Neuronal stem cell (in vitro differentiated cells): ENCODE measurements around the gene NDUFB8. TPM values are rescaled to one million over a fixed set of nuclear protein-coding genes. Genes with fewer than 3 reads are reported as not detected.
"Not testable (repeated sequence)": the region's sequence is repeated elsewhere in the genome, so short reads cannot be mapped to it uniquely, and the experiment has no call there.

Source experiments
- DNase-seq: peaks from one replicate; pipeline ENCODE4 v3.0.0-alpha.2; 2013; ENCODE audit warnings: low spot score
- H2AFZ ChIP-seq: one replicate; pipeline ENCODE4 v1.6.1; 2013; ENCODE audit warnings: mild to moderate bottlenecking, low read length, inconsistent platforms
- H2AK5ac ChIP-seq: 2 replicates; pipeline ENCODE4 v1.6.1; 2013; ENCODE audit warnings: low read depth, mild to moderate bottlenecking, inconsistent platforms, low read length, moderate library complexity, mixed read lengths
- H2BK120ac ChIP-seq: 2 replicates; pipeline ENCODE4 v1.6.1; 2013; ENCODE audit warnings: low read depth, mild to moderate bottlenecking, inconsistent platforms, low read length, moderate library complexity, mixed read lengths
- H2BK12ac ChIP-seq: one replicate; pipeline ENCODE4 v1.6.1; 2013; ENCODE audit warnings: low read length, inconsistent platforms
- H2BK15ac ChIP-seq: 2 replicates; pipeline ENCODE4 v1.6.1; 2013; ENCODE audit warnings: mild to moderate bottlenecking, low read length, inconsistent platforms, mixed read lengths
- H2BK5ac ChIP-seq: one replicate; pipeline ENCODE4 v1.6.1; 2013; ENCODE audit warnings: inconsistent platforms, mild to moderate bottlenecking, low read length, moderate library complexity
- H3K14ac ChIP-seq: one replicate; pipeline ENCODE4 v1.6.1; 2013; ENCODE audit warnings: low read length, inconsistent platforms
- H3K18ac ChIP-seq: 2 replicates; pipeline ENCODE4 v1.6.1; 2013; ENCODE audit warnings: low read length, inconsistent platforms
- H3K23ac ChIP-seq: 2 replicates; pipeline ENCODE4 v1.6.1; 2013; ENCODE audit warnings: low read depth, mild to moderate bottlenecking, mixed read lengths, low read length, inconsistent platforms; ENCODE audit not compliant: poor library complexity
- H3K27ac ChIP-seq: replicated peaks from 3 replicates; pipeline ENCODE4 v1.5.1; 2013; ENCODE audit warnings: low read length, inconsistent platforms
- H3K27me3 ChIP-seq, 3 experiments: 2 replicates each; pipeline ENCODE4 v1.6.1; 2013; ENCODE audit warnings: low read length in 3 of 3, mild to moderate bottlenecking in 2 of 3, inconsistent platforms in 1 of 3, low read depth in 1 of 3, mixed read lengths in 1 of 3, moderate library complexity in 1 of 3; ENCODE audit not compliant: control insufficient read depth in 3 of 3, insufficient read depth in 3 of 3
- H3K36me3 ChIP-seq, 2 donors: replicated peaks in 1 of 2; 2 replicates each; pipeline ENCODE4 v1.6.1; 2013; ENCODE audit warnings: low read length in 2 of 2; ENCODE audit not compliant: control insufficient read depth in 2 of 2, insufficient read depth in 2 of 2
- H3K4ac ChIP-seq: 2 replicates; pipeline ENCODE4 v1.6.1; 2013; ENCODE audit warnings: inconsistent platforms, mild to moderate bottlenecking, low read length, moderate library complexity
- H3K4me1 ChIP-seq, 2 donors: 1 replicate in 1 of 2; 2 replicates in 1 of 2; pipeline ENCODE4 v1.6.1; 2013; ENCODE audit warnings: low read length in 2 of 2, low read depth in 1 of 2; ENCODE audit not compliant: control insufficient read depth in 2 of 2, insufficient read depth in 1 of 2
- H3K4me2 ChIP-seq: one replicate; pipeline ENCODE4 v1.6.1; 2013; ENCODE audit warnings: mild to moderate bottlenecking, low read length, inconsistent platforms; ENCODE audit not compliant: insufficient read depth, poor library complexity, severe bottlenecking
- H3K4me3 ChIP-seq, 2 donors: 2 replicates each; pipeline ENCODE4 v1.5.1; 2013; ENCODE audit warnings: low read length in 2 of 2, mild to moderate bottlenecking in 2 of 2, inconsistent platforms in 1 of 2, moderate library complexity in 1 of 2
- H3K79me1 ChIP-seq: one replicate; pipeline ENCODE4 v1.6.1; 2013; ENCODE audit warnings: low read depth, mild to moderate bottlenecking, inconsistent platforms, low read length, moderate library complexity
- H3K9ac ChIP-seq: one replicate; pipeline ENCODE4 v1.6.1; 2013; ENCODE audit warnings: mild to moderate bottlenecking, low read depth, low read length, inconsistent platforms; ENCODE audit not compliant: poor library complexity
- H3K9me3 ChIP-seq, 2 donors: replicated peaks in 1 of 2; 2 replicates each; pipeline versions ENCODE3 to v1.6.1; 2013; ENCODE audit warnings: low read length in 2 of 2, mild to moderate bottlenecking in 2 of 2, inconsistent platforms in 1 of 2, low read depth in 1 of 2, mixed read lengths in 1 of 2, moderate library complexity in 1 of 2; ENCODE audit not compliant: control insufficient read depth in 2 of 2, insufficient read depth in 1 of 2
- H4K8ac ChIP-seq: one replicate; pipeline ENCODE4 v1.6.1; 2013; ENCODE audit warnings: low read depth, mild to moderate bottlenecking, inconsistent platforms, low read length, moderate library complexity
- H4K91ac ChIP-seq: one replicate; pipeline ENCODE4 v1.6.1; 2013; ENCODE audit warnings: low read length, low read depth, mild to moderate bottlenecking, inconsistent platforms; ENCODE audit not compliant: poor library complexity
- WGBS, 2 donors: extraction: QIAGEN DNeasy Blood & Tissue Kit; methylation state at CpG; one replicate each; pipeline ENCODE4 v1.1.7; 2013; ENCODE audit warnings: missing lambda C conversion rate in 2 of 2, mixed read lengths in 1 of 2; ENCODE audit not compliant: insufficient read length in 2 of 2, insufficient replicate concordance in 1 of 2; ENCODE audit errors: extremely low coverage in 2 of 2; 5-methylcytosine and 5-hydroxymethylcytosine counted together
- polyA plus RNA-seq, 2 experiments: library from polyadenylated mRNA; stranded (reverse); fragments of 200-250 nt; gene quantifications; one replicate each; pipeline ENCODE4 v1.2.3, GENCODE V29; 2013

The NDUFB8 gene
- polyA plus RNA-seq (2013, experiment 1 of 2), result 244 TPM
- polyA plus RNA-seq (2013, experiment 2 of 2), result 239 TPM

DNA sequence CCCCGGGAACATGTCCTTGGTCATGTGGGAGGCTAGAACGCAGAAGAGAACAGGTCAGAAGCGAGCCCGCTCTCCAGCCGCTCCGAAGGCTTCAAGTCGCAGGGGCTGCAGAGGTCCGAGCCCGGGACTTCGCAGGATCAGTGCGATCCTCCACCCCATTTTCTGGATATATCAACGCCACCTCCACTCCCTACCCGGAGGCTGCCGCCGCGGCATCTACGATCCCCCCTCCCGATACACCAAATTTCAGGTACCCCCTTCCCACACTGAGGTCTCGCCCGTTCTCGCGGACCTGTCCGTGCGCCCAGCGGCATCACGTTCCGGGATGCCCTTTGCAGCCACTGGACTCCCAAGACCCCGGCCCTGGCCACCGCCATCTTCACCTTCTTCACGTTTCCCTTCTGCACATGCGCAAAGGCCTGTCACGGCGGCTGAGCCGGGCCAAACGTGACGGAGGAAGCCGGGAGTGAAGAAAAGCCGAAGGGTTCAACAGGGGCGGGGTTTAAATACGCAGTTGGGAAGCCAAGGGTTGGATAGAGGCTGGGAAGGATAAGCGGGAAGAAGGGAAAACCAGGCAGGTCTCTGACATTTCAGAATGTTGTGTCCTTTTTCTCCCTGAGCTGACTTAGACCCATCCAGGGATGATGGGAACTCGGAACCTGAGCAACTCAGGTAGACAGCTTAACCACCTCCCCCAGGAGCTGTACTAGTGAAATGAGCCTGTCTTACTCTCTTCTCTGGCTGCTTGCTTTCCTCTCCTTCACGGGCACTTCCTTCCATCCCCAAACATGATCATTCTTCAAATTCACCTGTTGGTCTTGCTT is at the start of gene NDUFB8:
NDUFB8 (minus strand) TSS at position 397 of the 824 bp plus-strand sequence; CDS start at position 377, 20 bp downstream.
- Histone ChIP-seq H3K4me1 (peaks cover 4 to 14% of the 10 kb centered on the region in 2 donors), H3K23ac (peak within 1 kb of the TSS; percentile 37), H2BK15ac (peak within 1 kb of the TSS; percentile 13), H2AFZ (peak within 1 kb of the TSS; percentile 87), H3K9ac (peak within 1 kb of the TSS; percentile 98), H3K18ac (peak within 1 kb of the TSS; percentile 97), H3K27ac (no peak within 1 kb of the TSS), H2BK120ac (no peak within 1 kb of the TSS), H4K91ac (no peak within 1 kb of the TSS), H3K9me3 (no peaks in the 10 kb centered on the region), H3K27me3 (no peaks in the 10 kb centered on the region), H3K4ac (no peak within 1 kb of the TSS), H3K4me2 (peak within 1 kb of the TSS; percentile 69), H3K79me1 (peaks cover 4% of the 10 kb centered on the region), H2AK5ac (peak within 1 kb of the TSS; percentile 12), H4K8ac (peak within 1 kb of the TSS; percentile 55), H3K36me3 (peaks cover 10 to 39% of the 10 kb centered on the region in 2 donors), H3K4me3 (peak within 1 kb of the TSS; percentile 89 to 92), H2BK12ac (no peak within 1 kb of the TSS), H2BK5ac (no peak within 1 kb of the TSS), H3K14ac (no peak within 1 kb of the TSS)
- WGBS, 2 donors, result no CpG with 5 or more reads among the region's 43 CpGs
- DNase-seq, result peak; percentile 77

DNA sequence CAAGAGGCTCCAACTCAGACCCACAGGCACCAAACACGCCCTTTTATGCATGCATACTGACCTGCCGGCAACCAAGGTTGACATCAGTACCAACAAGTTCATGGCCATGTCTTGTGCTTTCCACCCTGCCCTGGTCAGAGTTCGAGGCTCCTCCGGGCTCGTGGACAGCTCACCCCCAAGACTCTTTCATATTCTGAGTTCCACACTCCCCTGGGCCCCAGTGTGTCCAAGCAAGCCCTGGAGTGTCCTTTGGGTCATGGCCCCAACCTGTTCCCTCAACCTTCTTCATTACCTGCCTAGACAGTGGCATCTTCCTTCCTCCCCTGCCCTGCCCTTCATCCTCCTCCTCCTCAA is 46.6 kb upstream of the NDUFB8 start:
- no peak overlapping the region for H3K14ac ChIP-seq
- H2AK5ac ChIP-seq, result no peak overlapping the region
- H3K4me2 ChIP-seq, result no peak overlapping the region
- no peak overlapping the region for H4K8ac ChIP-seq
- no peak overlapping the region for H3K18ac ChIP-seq
- no peak overlapping the region for H3K4me3 ChIP-seq
- no peak overlapping the region for H3K4ac ChIP-seq
- no peak overlapping the region for H2BK15ac ChIP-seq
- no peak overlapping the region for H2BK120ac ChIP-seq
- DNase-seq, result no peak
- H3K4me1 ChIP-seq, result no peaks in the 10 kb centered on the region
- no peak overlapping the region for H3K9ac ChIP-seq
- H3K27ac ChIP-seq, result no peak overlapping the region
- H3K27me3 ChIP-seq, result peaks cover 0 to 48% (median 3%) of the 10 kb centered on the region in 3 experiments
- no peak overlapping the region for H4K91ac ChIP-seq
- no peaks in the 10 kb centered on the region for H3K79me1 ChIP-seq
- no peaks in the 10 kb centered on the region for H3K36me3 ChIP-seq
- no peaks in the 10 kb centered on the region for H3K9me3 ChIP-seq
- H2AFZ ChIP-seq, result no peak overlapping the region
- no CpG with 5 or more reads among the region's 5 CpGs for WGBS, 2 donors
- H3K23ac ChIP-seq, result no peak overlapping the region
- no peak overlapping the region for H2BK5ac ChIP-seq
- no peak overlapping the region for H2BK12ac ChIP-seq

GRCh38 chr10:100575585-100576281 is 46.1 kb upstream of the NDUFB8 start:
- Histone ChIP-seq H2BK5ac (no peak overlapping the region), H3K14ac (no peak overlapping the region), H3K23ac (no peak overlapping the region), H3K18ac (no peak overlapping the region), H3K4me3 (no peak overlapping the region), H3K9ac (no peak overlapping the region), H3K27ac (no peak overlapping the region), H2AK5ac (no peak overlapping the region), H3K27me3 (peaks cover 0 to 48% (median 6%) of the 10 kb centered on the region in 3 experiments), H2BK12ac (no peak overlapping the region), H3K4ac (no peak overlapping the region), H4K91ac (no peak overlapping the region), H3K79me1 (no peaks in the 10 kb centered on the region), H4K8ac (no peak overlapping the region), H2BK120ac (no peak overlapping the region), H3K9me3 (no peaks in the 10 kb centered on the region), H3K4me2 (no peak overlapping the region), H3K4me1 (peaks cover 0 to 5% of the 10 kb centered on the region in 2 donors), H2AFZ (no peak overlapping the region), H2BK15ac (no peak overlapping the region), H3K36me3 (no peaks in the 10 kb centered on the region)
- WGBS, 2 donors, result no CpG with 5 or more reads among the region's 8 CpGs
- no peak for DNase-seq

- not testable (repeated sequence) for H2BK12ac ChIP-seq, H3K9me3 ChIP-seq, H3K36me3 ChIP-seq, H3K79me1 ChIP-seq, DNase-seq, H3K9ac ChIP-seq, H3K14ac ChIP-seq, H3K23ac ChIP-seq, H4K91ac ChIP-seq, H2AK5ac ChIP-seq, H2BK5ac ChIP-seq, H3K4ac ChIP-seq, H2AFZ ChIP-seq, H2BK15ac ChIP-seq, H2BK120ac ChIP-seq, H3K4me3 ChIP-seq, H3K18ac ChIP-seq, H3K4me2 ChIP-seq, H4K8ac ChIP-seq, H3K27ac ChIP-seq
- Histone ChIP-seq H3K4me1 (peaks cover 3 to 11% of the 10 kb centered on the region in 2 donors), H3K27me3 (peaks cover 0 to 46% (median 6%) of the 10 kb centered on the region in 3 experiments)
- WGBS, 2 donors, result no CpG with 5 or more reads among the region's 7 CpGs
Observed at GRCh38 chr10:100575146-100575545, 45.5 kb upstream of the NDUFB8 start.
